Stimulated activated CD8-positive, alpha-beta memory T cell treated with anti-CD3 and anti-CD28 coated beads, Interleukin-15, amount 100 ng/mL, for 4 hours (primary cell): ENCODE results near the gene MYO10.
"Not testable (repeated sequence)": the region's sequence is repeated elsewhere in the genome, so short reads cannot be mapped to it uniquely, and the experiment has no call there.

Experiments used
- DNase-seq, 2 donors: peaks; one replicate each; pipeline ENCODE4 v3.0.0-alpha.2; 2020; ENCODE audit warnings: low read depth in 2 of 2

Gene MYO10

GRCh38 chr5:16863469-16863946 lies 72.6 kb downstream of the MYO10 start:
- DNase-seq = no peak

- DNase-seq = no peak
Observed at GRCh38 chr5:16862777-16863176, 73.3 kb downstream of the MYO10 start.

- no peak for DNase-seq
Observed at GRCh38 chr5:16859346-16859745, 76.7 kb downstream of the MYO10 start.

GRCh38 chr5:16858151-16858550 lies 77.9 kb downstream of the MYO10 start:
- DNase-seq = no peak

- DNase-seq = no peak
Observed at GRCh38 chr5:16857635-16858034, 78.5 kb downstream of the MYO10 start.

- DNase-seq = no peak
Observed at GRCh38 chr5:16856531-16856930, 79.6 kb downstream of the MYO10 start.

- no peak for DNase-seq
Observed at GRCh38 chr5:16855898-16856297, 80.2 kb downstream of the MYO10 start.

- no peak for DNase-seq
Observed at GRCh38 chr5:16855485-16855884, 80.6 kb downstream of the MYO10 start.

GRCh38 chr5:16854351-16854750 lies 81.7 kb downstream of the MYO10 start:
- DNase-seq = no peak

GRCh38 chr5:16853518-16853917 lies 82.6 kb downstream of the MYO10 start:
- DNase-seq = no peak

- no peak for DNase-seq
Observed at GRCh38 chr5:16852251-16853005, 83.7 kb downstream of the MYO10 start.

- DNase-seq = no peak
Observed at GRCh38 chr5:16849775-16850174, 86.3 kb downstream of the MYO10 start.

GRCh38 chr5:16849181-16849580 lies 86.9 kb downstream of the MYO10 start:
- DNase-seq = no peak

GRCh38 chr5:16844952-16845351 lies 91.1 kb downstream of the MYO10 start:
- no peak for DNase-seq

GRCh38 chr5:16842896-16843295 lies 93.2 kb downstream of the MYO10 start:
- no peak for DNase-seq

- DNase-seq = no peak
Observed at GRCh38 chr5:16841416-16841815, 94.7 kb downstream of the MYO10 start.

GRCh38 chr5:16837305-16837704 lies 98.8 kb downstream of the MYO10 start:
- no peak for DNase-seq

- DNase-seq = no peak
Observed at GRCh38 chr5:16834029-16834428, 102.1 kb downstream of the MYO10 start.

- not testable (repeated sequence) for DNase-seq
Observed at GRCh38 chr5:16831326-16831725, 104.8 kb downstream of the MYO10 start.

GRCh38 chr5:16827755-16828154 lies 108.3 kb downstream of the MYO10 start:
- DNase-seq = no peak

GRCh38 chr5:16826379-16827125 lies 109.5 kb downstream of the MYO10 start:
- no peak for DNase-seq

GRCh38 chr5:16819522-16820167 lies 116.4 kb downstream of the MYO10 start:
- DNase-seq = no peak

- no peak for DNase-seq
Observed at GRCh38 chr5:16815432-16815831, 120.7 kb downstream of the MYO10 start.
